HepG2 (cell line): Measurements from ENCODE around the gene PSMB1. TPM values are rescaled to one million over a fixed set of nuclear protein-coding genes. Genes with fewer than 3 reads are reported as not detected.

ENCODE experiments used
- ATF1 ChIP-seq: IDR thresholded peaks from 2 replicates; pipeline ENCODE4 v1.6.1; 2016; ENCODE audit warnings: mild to moderate bottlenecking, control low read depth
- EEA1 ChIP-seq: sonication (generic); formaldehyde crosslinking; IDR thresholded peaks from 2 replicates; pipeline ENCODE4 v1.5.1; 2020; ENCODE audit warnings: mild to moderate bottlenecking, missing genetic modification reagents, borderline replicate concordance
- EP300 ChIP-seq, 3 experiments: sonication (generic) in 1 of 3; formaldehyde crosslinking in 1 of 3; IDR thresholded peaks; 2 replicates each; pipeline versions ENCODE4 v1.5.1 to v1.6.1; 2011 to 2020; ENCODE audit warnings: low read depth in 2 of 3, low read length in 2 of 3, borderline replicate concordance in 1 of 3, improper control_type of control experiment in 1 of 3, mild to moderate bottlenecking in 1 of 3, missing genetic modification reagents in 1 of 3, moderate library complexity in 1 of 3
- JUNB ChIP-seq: sonication (generic); formaldehyde crosslinking; IDR thresholded peaks from 2 replicates; pipeline ENCODE4 v1.8.0; 2022; ENCODE audit warnings: missing genetic modification reagents, mild to moderate bottlenecking, borderline replicate concordance
- MEF2D ChIP-seq: sonication (generic); formaldehyde crosslinking; IDR thresholded peaks from 2 replicates; pipeline ENCODE4 v1.5.1; 2020; ENCODE audit warnings: mild to moderate bottlenecking, missing genetic modification reagents
- MTF1 ChIP-seq: sonication (generic); formaldehyde crosslinking; IDR thresholded peaks from 2 replicates; pipeline ENCODE4 v1.5.0; 2020; ENCODE audit warnings: missing genetic modification reagents
- RNF219 ChIP-seq: sonication (generic); formaldehyde crosslinking; IDR thresholded peaks from 2 replicates; pipeline ENCODE4 v1.5.0; 2020; ENCODE audit warnings: mild to moderate bottlenecking, missing genetic modification reagents
- STAG1 ChIP-seq: sonication (generic); formaldehyde crosslinking; IDR thresholded peaks from 2 replicates; pipeline ENCODE4 v1.4.0; 2020; ENCODE audit warnings: missing genetic modification reagents
- ZFAT ChIP-seq: sonication (generic); formaldehyde crosslinking; conservative IDR thresholded peaks from 2 replicates; pipeline ENCODE4 v1.8.1; 2023; ENCODE audit warnings: missing genetic modification reagents, inconsistent platforms
- ZFX ChIP-seq: sonication (generic); formaldehyde crosslinking; IDR thresholded peaks from 2 replicates; pipeline ENCODE4 v1.4.0; 2020; ENCODE audit warnings: mild to moderate bottlenecking, low read depth, missing genetic modification reagents, moderate library complexity
- ZNF263 ChIP-seq: sonication (generic); formaldehyde crosslinking; IDR thresholded peaks from 2 replicates; pipeline ENCODE4 v1.4.0; 2020; ENCODE audit warnings: missing genetic modification reagents
- ZNF274 ChIP-seq: sonication (generic); formaldehyde crosslinking; IDR thresholded peaks from 2 replicates; pipeline ENCODE4 v1.5.1; 2020; ENCODE audit warnings: mild to moderate bottlenecking, missing genetic modification reagents
- ZNF746 ChIP-seq: sonication (generic); formaldehyde crosslinking; IDR thresholded peaks from 2 replicates; pipeline ENCODE4 v1.8.0; 2022; ENCODE audit warnings: mild to moderate bottlenecking, missing genetic modification reagents
- ZNF782 ChIP-seq: sonication (generic); formaldehyde crosslinking; IDR thresholded peaks from 2 replicates; pipeline ENCODE4 v1.4.0; 2020; ENCODE audit warnings: missing genetic modification reagents, mild to moderate bottlenecking, borderline replicate concordance
- polyA plus RNA-seq, 8 experiments: library from polyadenylated mRNA; depleted of rRNA in 3 of 8; stranded (reverse) in 7 of 8; unstranded in 1 of 8; fragments of >200 nt; fragmentation: Illumina TruSeq in 4 of 8; extraction: Trizol in 4 of 8; gene quantifications; 2 replicates each; pipeline versions ENCODE4 v1.2.1 to v1.2.3, GENCODE V29; 2011 to 2016; ENCODE audit warnings: low read depth in 4 of 8, missing spikeins in 1 of 8, mixed read lengths in 1 of 8; ENCODE audit not compliant: insufficient read depth in 1 of 8
- total RNA-seq, 5 experiments: library from RNA; depleted of rRNA; stranded (reverse); fragments of >200 nt; fragmentation: Illumina TruSeq; extraction: Trizol; gene quantifications; 2 replicates each; pipeline ENCODE4 v1.2.3, GENCODE V29; 2016; ENCODE audit warnings: low read depth in 1 of 5
- TF ChIP-seq, protein P1 (sequence below): fragments of 450-650 bp; IDR thresholded peaks from 2 replicates; pipeline ENCODE4 v1.6.1; 2017
- TF ChIP-seq, protein P2 (sequence below): sonication (generic); formaldehyde crosslinking; IDR thresholded peaks from 2 replicates; pipeline ENCODE4 v1.4.0; 2020; ENCODE audit warnings: missing genetic modification reagents
- TF ChIP-seq, protein P3 (sequence below): sonication (generic); formaldehyde crosslinking; IDR thresholded peaks from 2 replicates; pipeline ENCODE4 v1.5.1; 2020; ENCODE audit warnings: mild to moderate bottlenecking, missing genetic modification reagents
- TF ChIP-seq, protein P4 (sequence below): sonication (generic); formaldehyde crosslinking; IDR thresholded peaks from 2 replicates; pipeline ENCODE4 v1.8.0; 2022; ENCODE audit warnings: missing genetic modification reagents, mild to moderate bottlenecking, moderate library complexity, borderline replicate concordance

The PSMB1 gene
- total and polyA plus RNA-seq, 2 of the 13 experiments (the other 11 are each of a cell fraction or from before 2014, with no cell fraction given) = 528 to 592 TPM

DNA sequence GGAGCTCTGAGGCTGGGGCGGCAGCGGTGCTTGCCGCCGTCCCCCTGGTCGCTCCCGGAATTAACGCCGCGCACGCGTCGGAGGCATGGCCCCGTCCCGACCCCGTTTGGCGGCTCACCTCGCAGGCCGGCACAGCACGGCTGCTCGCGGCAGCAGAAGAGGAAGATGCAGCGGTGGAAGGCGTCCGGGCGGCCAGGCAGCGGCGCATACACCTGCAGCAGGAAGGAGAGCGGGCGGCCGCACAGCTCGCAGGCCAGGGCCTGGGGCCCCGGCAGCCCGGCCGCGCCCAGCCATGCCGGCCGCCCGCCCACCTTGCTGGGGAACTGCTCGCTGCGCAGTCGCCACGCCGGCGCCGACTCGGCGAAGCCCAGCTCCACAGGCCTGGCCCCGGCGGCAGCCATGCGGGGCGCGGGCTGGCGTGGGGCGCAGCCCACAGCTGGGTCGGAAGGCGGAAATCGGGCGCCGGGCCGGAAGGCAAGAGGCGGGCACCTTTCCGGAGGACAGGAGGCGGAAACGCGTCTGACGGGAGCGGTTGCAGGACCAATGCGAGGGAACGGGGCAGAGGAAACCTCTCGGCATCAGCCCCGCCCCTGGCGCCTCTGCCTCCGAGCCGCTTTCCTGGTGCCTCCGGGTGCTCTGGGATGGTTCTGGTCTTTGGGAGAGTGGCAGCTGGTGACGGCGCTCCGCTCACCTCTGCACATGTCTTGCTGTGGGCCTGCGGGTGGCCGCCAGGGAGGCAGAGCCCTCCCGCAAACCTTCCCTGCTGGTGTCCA lies 31.3 kb upstream of the PSMB1 start, which contains the start of gene PDCD2 (continued):
- TF ChIP-seq, protein P1, sequence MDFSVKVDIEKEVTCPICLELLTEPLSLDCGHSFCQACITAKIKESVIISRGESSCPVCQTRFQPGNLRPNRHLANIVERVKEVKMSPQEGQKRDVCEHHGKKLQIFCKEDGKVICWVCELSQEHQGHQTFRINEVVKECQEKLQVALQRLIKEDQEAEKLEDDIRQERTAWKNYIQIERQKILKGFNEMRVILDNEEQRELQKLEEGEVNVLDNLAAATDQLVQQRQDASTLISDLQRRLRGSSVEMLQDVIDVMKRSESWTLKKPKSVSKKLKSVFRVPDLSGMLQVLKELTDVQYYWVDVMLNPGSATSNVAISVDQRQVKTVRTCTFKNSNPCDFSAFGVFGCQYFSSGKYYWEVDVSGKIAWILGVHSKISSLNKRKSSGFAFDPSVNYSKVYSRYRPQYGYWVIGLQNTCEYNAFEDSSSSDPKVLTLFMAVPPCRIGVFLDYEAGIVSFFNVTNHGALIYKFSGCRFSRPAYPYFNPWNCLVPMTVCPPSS = no peak
- TF ChIP-seq ZFAT (CRISPR knock-in tag) = no peak
- TF ChIP-seq, protein P2, sequence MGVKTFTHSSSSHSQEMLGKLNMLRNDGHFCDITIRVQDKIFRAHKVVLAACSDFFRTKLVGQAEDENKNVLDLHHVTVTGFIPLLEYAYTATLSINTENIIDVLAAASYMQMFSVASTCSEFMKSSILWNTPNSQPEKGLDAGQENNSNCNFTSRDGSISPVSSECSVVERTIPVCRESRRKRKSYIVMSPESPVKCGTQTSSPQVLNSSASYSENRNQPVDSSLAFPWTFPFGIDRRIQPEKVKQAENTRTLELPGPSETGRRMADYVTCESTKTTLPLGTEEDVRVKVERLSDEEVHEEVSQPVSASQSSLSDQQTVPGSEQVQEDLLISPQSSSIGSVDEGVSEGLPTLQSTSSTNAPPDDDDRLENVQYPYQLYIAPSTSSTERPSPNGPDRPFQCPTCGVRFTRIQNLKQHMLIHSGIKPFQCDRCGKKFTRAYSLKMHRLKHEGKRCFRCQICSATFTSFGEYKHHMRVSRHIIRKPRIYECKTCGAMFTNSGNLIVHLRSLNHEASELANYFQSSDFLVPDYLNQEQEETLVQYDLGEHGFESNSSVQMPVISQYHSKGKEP (CRISPR knock-in tag) = no peak
- peak; percentile 63; the same call in 1 of the 2 replicates for TF ChIP-seq MTF1 (CRISPR knock-in tag)
- peak; percentile 76 for TF ChIP-seq ZNF274 (CRISPR knock-in tag)
- TF ChIP-seq, protein P3, sequence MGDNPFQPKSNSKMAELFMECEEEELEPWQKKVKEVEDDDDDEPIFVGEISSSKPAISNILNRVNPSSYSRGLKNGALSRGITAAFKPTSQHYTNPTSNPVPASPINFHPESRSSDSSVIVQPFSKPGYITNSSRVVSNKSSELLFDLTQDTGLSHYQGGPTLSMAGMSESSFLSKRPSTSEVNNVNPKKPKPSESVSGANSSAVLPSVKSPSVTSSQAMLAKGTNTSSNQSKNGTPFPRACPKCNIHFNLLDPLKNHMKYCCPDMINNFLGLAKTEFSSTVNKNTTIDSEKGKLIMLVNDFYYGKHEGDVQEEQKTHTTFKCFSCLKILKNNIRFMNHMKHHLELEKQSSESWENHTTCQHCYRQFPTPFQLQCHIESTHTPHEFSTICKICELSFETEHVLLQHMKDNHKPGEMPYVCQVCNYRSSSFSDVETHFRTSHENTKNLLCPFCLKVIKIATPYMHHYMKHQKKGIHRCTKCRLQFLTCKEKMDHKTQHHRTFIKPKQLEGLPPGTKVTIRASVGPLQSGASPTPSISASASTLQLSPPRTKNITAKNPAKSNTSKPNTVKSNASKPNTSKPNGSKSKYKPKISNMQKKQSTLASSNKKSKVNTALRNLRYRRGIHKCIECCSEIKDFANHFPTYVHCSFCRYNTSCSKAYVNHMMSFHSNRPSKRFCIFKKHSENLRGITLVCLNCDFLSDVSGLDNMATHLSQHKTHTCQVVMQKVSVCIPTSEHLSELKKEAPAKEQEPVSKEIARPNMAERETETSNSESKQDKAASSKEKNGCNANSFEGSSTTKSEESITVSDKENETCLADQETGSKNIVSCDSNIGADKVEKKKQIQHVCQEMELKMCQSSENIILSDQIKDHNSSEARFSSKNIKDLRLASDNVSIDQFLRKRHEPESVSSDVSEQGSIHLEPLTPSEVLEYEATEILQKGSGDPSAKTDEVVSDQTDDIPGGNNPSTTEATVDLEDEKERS (CRISPR knock-in tag) = peak; percentile 68
- peak; percentile 97 for TF ChIP-seq ZFX (CRISPR knock-in tag)
- TF ChIP-seq, protein P4, sequence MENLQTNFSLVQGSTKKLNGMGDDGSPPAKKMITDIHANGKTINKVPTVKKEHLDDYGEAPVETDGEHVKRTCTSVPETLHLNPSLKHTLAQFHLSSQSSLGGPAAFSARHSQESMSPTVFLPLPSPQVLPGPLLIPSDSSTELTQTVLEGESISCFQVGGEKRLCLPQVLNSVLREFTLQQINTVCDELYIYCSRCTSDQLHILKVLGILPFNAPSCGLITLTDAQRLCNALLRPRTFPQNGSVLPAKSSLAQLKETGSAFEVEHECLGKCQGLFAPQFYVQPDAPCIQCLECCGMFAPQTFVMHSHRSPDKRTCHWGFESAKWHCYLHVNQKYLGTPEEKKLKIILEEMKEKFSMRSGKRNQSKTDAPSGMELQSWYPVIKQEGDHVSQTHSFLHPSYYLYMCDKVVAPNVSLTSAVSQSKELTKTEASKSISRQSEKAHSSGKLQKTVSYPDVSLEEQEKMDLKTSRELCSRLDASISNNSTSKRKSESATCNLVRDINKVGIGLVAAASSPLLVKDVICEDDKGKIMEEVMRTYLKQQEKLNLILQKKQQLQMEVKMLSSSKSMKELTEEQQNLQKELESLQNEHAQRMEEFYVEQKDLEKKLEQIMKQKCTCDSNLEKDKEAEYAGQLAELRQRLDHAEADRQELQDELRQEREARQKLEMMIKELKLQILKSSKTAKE (CRISPR knock-in tag) = no peak
- no peak for TF ChIP-seq ZNF263 (CRISPR knock-in tag)
- peak; percentile 51 for TF ChIP-seq MEF2D (CRISPR knock-in tag)
- TF ChIP-seq RNF219 (CRISPR knock-in tag) = no peak
- TF ChIP-seq ZNF782 = peak; percentile 27; the same call in 1 of the 2 replicates
- TF ChIP-seq ATF1 (CRISPR knock-in tag) = peak; percentile 47; the same call in 1 of the 2 replicates
- TF ChIP-seq STAG1 = 0 out of 2 replicates have a peak, but pooled peaks have one; percentile 2
- TF ChIP-seq JUNB = no peak
- TF ChIP-seq ZNF746 (CRISPR knock-in tag) = no peak; the same call in 1 of the 2 replicates
- peak; percentile 84 for TF ChIP-seq EEA1 (CRISPR knock-in tag)
- peak; percentile 17 to 60; a peak in 3 of 4 replicates for TF ChIP-seq EP300 (IDR thresholded peaks at IDR 0.05; ENCODE audit: low read depth in 2 of 2, low read length in 2 of 2)
- TF ChIP-seq EP300 (CRISPR knock-in tag; IDR thresholded peaks at IDR 0.05; ENCODE audit: borderline replicate concordance) = no peak
